GM23338 (cell line): ENCODE results near the gene SLC25A11. TPM values are rescaled to one million over a fixed set of nuclear protein-coding genes. Genes with fewer than 3 reads are reported as not detected.
"Not testable (repeated sequence)": the region's sequence is repeated elsewhere in the genome, so short reads cannot be mapped to it uniquely, and the experiment has no call there.

Experiments
- ATAC-seq: fragments of 200-7000 bp; cut with Tn5 transposase; 3 replicates; pipeline ENCODE4 v1.9.1; 2020
- DNase-seq: peaks from one replicate; pipeline ENCODE4 v3.0.0-alpha.2; 2015; ENCODE audit warnings: low spot score
- H2AFZ ChIP-seq: fragments of 200-600 bp; sonication (generic); 2 replicates; pipeline ENCODE4 v1.8.0; 2016; ENCODE audit warnings: antibody characterized with exemption, mild to moderate bottlenecking, moderate library complexity
- H3F3A ChIP-seq: fragments of 200-600 bp; sonication (generic); replicated peaks from 2 replicates; pipeline ENCODE4 v1.8.0; 2017; ENCODE audit warnings: antibody characterized with exemption, mixed run types, low read depth
- H3K27ac ChIP-seq: fragments of 200-600 bp; sonication (generic); 2 replicates; pipeline ENCODE4 v1.6.1; 2016; ENCODE audit warnings: low read depth
- H3K27me3 ChIP-seq: fragments of 200-600 bp; sonication (generic); 2 replicates; pipeline ENCODE4 v1.8.0; 2016; ENCODE audit warnings: mild to moderate bottlenecking, mixed run types, moderate library complexity; ENCODE audit not compliant: insufficient read depth
- H3K36me3 ChIP-seq: fragments of 200-600 bp; sonication (generic); 2 replicates; pipeline ENCODE4 v1.8.0; 2016; ENCODE audit warnings: mild to moderate bottlenecking; ENCODE audit not compliant: insufficient read depth
- H3K4me1 ChIP-seq: fragments of 200-600 bp; sonication (generic); 2 replicates; pipeline ENCODE4 v1.8.0; 2016; ENCODE audit warnings: mild to moderate bottlenecking, moderate library complexity; ENCODE audit not compliant: insufficient read depth
- H3K4me2 ChIP-seq: fragments of 200-600 bp; sonication (generic); 2 replicates; pipeline ENCODE4 v1.7.1; 2017; ENCODE audit warnings: mixed run types
- H3K4me3 ChIP-seq: fragments of 200-600 bp; sonication (generic); 2 replicates; pipeline ENCODE4 v1.6.1; 2016; ENCODE audit warnings: mixed run types
- H3K79me2 ChIP-seq: fragments of 200-600 bp; sonication (generic); replicated peaks from 2 replicates; pipeline ENCODE4 v1.8.0; 2017; ENCODE audit warnings: mild to moderate bottlenecking; ENCODE audit not compliant: insufficient read depth
- H3K9me2 ChIP-seq: fragments of 200-600 bp; sonication (generic); 2 replicates; pipeline ENCODE4 v1.8.0; 2017; ENCODE audit not compliant: insufficient read depth
- H4K20me1 ChIP-seq: fragments of 200-600 bp; sonication (generic); replicated peaks from 2 replicates; pipeline ENCODE4 v1.8.0; 2017; ENCODE audit warnings: mild to moderate bottlenecking; ENCODE audit not compliant: insufficient read depth
- H3K27ac Mint-ChIP-seq: 2 replicates; pipeline ENCODE4 v1.8.0; 2020; ENCODE audit warnings: inconsistent platforms, mild to moderate bottlenecking, moderate library complexity, mixed read lengths
- H3K27me3 Mint-ChIP-seq: 3 replicates; pipeline ENCODE4 v1.8.0; 2022; ENCODE audit warnings: low read depth, mild to moderate bottlenecking, moderate library complexity, mixed read lengths, inconsistent platforms; ENCODE audit not compliant: insufficient read depth, poor library complexity
- H3K36me3 Mint-ChIP-seq: 3 replicates; pipeline ENCODE4 v1.8.0; 2021; ENCODE audit warnings: low read depth, mild to moderate bottlenecking, inconsistent platforms, moderate library complexity, mixed read lengths
- H3K4me1 Mint-ChIP-seq: 3 replicates; pipeline ENCODE4 v1.8.0; 2020; ENCODE audit warnings: mild to moderate bottlenecking, inconsistent platforms, mixed read lengths
- H3K4me3 Mint-ChIP-seq: 3 replicates; pipeline ENCODE4 v1.8.0; 2021; ENCODE audit warnings: moderate library complexity, mild to moderate bottlenecking, inconsistent platforms, mixed read lengths
- H3K9me3 Mint-ChIP-seq: 3 replicates; pipeline ENCODE4 v1.8.0; 2020; ENCODE audit warnings: moderate library complexity, mild to moderate bottlenecking, inconsistent platforms, mixed read lengths
- CREB1 ChIP-seq: fragments of 250-450 bp; sonication (Bioruptor Pico); IDR thresholded peaks from 2 replicates; pipeline ENCODE4 v1.5.0; 2020; ENCODE audit warnings: low read depth, mild to moderate bottlenecking, moderate library complexity
- CTCF ChIP-seq, 2 experiments: fragments of 200-600 bp in 1 of 2; sonication (generic) in 1 of 2; conservative IDR thresholded peaks; 2 replicates each; pipeline versions ENCODE4 v1.5.1 to v1.6.1; 2016 to 2017; ENCODE audit warnings: antibody characterized with exemption in 2 of 2, low read depth in 2 of 2, mild to moderate bottlenecking in 2 of 2, moderate library complexity in 1 of 2
- EZH2phosphoT487 ChIP-seq: fragments of 200-600 bp; sonication (generic); IDR thresholded peaks from one replicate; pipeline ENCODE4 v1.8.1; 2018; ENCODE audit warnings: antibody characterized with exemption; ENCODE audit not compliant: unreplicated experiment
- NANOG ChIP-seq: IDR thresholded peaks from 2 replicates; pipeline ENCODE4 v1.6.1; 2016; ENCODE audit warnings: antibody characterized with exemption, borderline replicate concordance
- POLR2AphosphoS5 ChIP-seq: IDR thresholded peaks from 2 replicates; pipeline ENCODE4 v1.6.1; 2016; ENCODE audit warnings: antibody characterized with exemption, low read depth
- STAT1 ChIP-seq: IDR thresholded peaks from one replicate; pipeline ENCODE4 v1.6.1; 2016; ENCODE audit warnings: antibody characterized with exemption; ENCODE audit not compliant: unreplicated experiment
- ZNF114 ChIP-seq: fragments of 250-450 bp; sonication (Bioruptor Pico); IDR thresholded peaks from 2 replicates; pipeline ENCODE4 v1.5.0; 2020; ENCODE audit warnings: mild to moderate bottlenecking, moderate library complexity
- ZNF331 ChIP-seq: fragments of 250-450 bp; sonication (Bioruptor Pico); IDR thresholded peaks from 2 replicates; pipeline ENCODE4 v1.5.0; 2020; ENCODE audit warnings: low read depth, mild to moderate bottlenecking, moderate library complexity
- polyA plus RNA-seq: library from polyadenylated mRNA; unstranded; fragments of >200 nt; fragmentation: Nextera tagmentation; extraction: Ambion mirVana; gene quantifications from 2 replicates; pipeline ENCODE4 v1.2.1, GENCODE V29; 2016
- total RNA-seq: library from RNA; depleted of rRNA; stranded (reverse); fragments of >200 nt; shearing (Covaris generic); gene quantifications from 2 replicates; pipeline ENCODE4 v1.2.3, GENCODE V29; 2014

SLC25A11 gene
- total and polyA plus RNA-seq, 2 experiments from 2014 or later: 37.8 to 73.6 TPM

GRCh38 chr17:4908301-4908700 lies 31.5 kb downstream of the SLC25A11 start:
- peak; percentile 56 for ATAC-seq
- Histone ChIP-seq H3K79me2 (no peaks in the 10 kb centered on the region), H3K27me3 (no peaks in the 10 kb centered on the region), H3K27ac (0 out of 2 replicates have a peak overlapping the region, but pooled peaks have one; percentile 42), H3K4me1 (peaks cover 6% of the 10 kb centered on the region), H3K36me3 (no peaks in the 10 kb centered on the region), H4K20me1 (no peaks in the 10 kb centered on the region), H3K9me2 (no peaks in the 10 kb centered on the region), H3F3A (peaks cover 14% of the 10 kb centered on the region), H3K4me2 (peak overlapping the region; percentile 61; the same call in 1 of the 2 replicates), H2AFZ (peak overlapping the region; percentile 70), H3K4me3 (no peak overlapping the region)
- H3K9me3 Mint-ChIP-seq: no peaks in the 10 kb centered on the region
- no peak overlapping the region for H3K27ac Mint-ChIP-seq
- H3K36me3 Mint-ChIP-seq: no peaks in the 10 kb centered on the region
- H3K4me1 Mint-ChIP-seq: peaks cover 5% of the 10 kb centered on the region
- no peak for TF ChIP-seq STAT1
- DNase-seq: peak; percentile 54
- H3K4me3 Mint-ChIP-seq: no peak overlapping the region
- H3K27me3 Mint-ChIP-seq: peaks cover 11% of the 10 kb centered on the region

GRCh38 chr17:4906642-4907041 lies 33.2 kb downstream of the SLC25A11 start:
- H3K79me2 ChIP-seq, H3K4me1 Mint-ChIP-seq, H3K36me3 ChIP-seq, H3K4me3 ChIP-seq, H3K4me3 Mint-ChIP-seq, ATAC-seq, H3K27ac Mint-ChIP-seq, H3K9me2 ChIP-seq, H2AFZ ChIP-seq, H3K4me1 ChIP-seq, H3K27ac ChIP-seq, H3K27me3 ChIP-seq, H3K36me3 Mint-ChIP-seq, H3K9me3 Mint-ChIP-seq, H3K4me2 ChIP-seq, H4K20me1 ChIP-seq, DNase-seq: not testable (repeated sequence)
- peaks cover 11% of the 10 kb centered on the region for H3K27me3 Mint-ChIP-seq
- peaks cover 21% of the 10 kb centered on the region for H3F3A ChIP-seq

- H3K27me3 Mint-ChIP-seq: peaks cover 25% of the 10 kb centered on the region
- Histone ChIP-seq H3K27ac (no peak within 1 kb of the TSS), H3K4me1 (0 out of 2 replicates have a peak, but pooled peaks cover 3% of the 10 kb centered on the region), H3K9me2 (no peaks in the 10 kb centered on the region), H3F3A (peaks cover 35% of the 10 kb centered on the region), H3K79me2 (no peaks in the 10 kb centered on the region), H3K36me3 (no peaks in the 10 kb centered on the region), H3K4me2 (no peak within 1 kb of the TSS), H2AFZ (no peak within 1 kb of the TSS), H3K4me3 (no peak within 1 kb of the TSS), H3K27me3 (peaks cover 9% of the 10 kb centered on the region), H4K20me1 (no peaks in the 10 kb centered on the region)
- H3K36me3 Mint-ChIP-seq: no peaks in the 10 kb centered on the region
- no peaks in the 10 kb centered on the region for H3K9me3 Mint-ChIP-seq
- ATAC-seq (peak; percentile 15), DNase-seq (peak; percentile 96)
- H3K27ac Mint-ChIP-seq: no peak within 1 kb of the TSS
- H3K4me3 Mint-ChIP-seq: no peak within 1 kb of the TSS; the same call in 2 of the 3 replicates
- H3K4me1 Mint-ChIP-seq: peaks cover 15% of the 10 kb centered on the region
- TF ChIP-seq EZH2phosphoT487 (no peak), ZNF331 (CRISPR knock-in tag) (no peak), POLR2AphosphoS5 (no peak), CTCF (conservative IDR thresholded peaks at IDR 0.05; ENCODE audit: low read depth in 2 of 2) (peak; percentile 82 to 92), ZNF114 (CRISPR knock-in tag) (no peak), CREB1 (CRISPR knock-in tag) (0 out of 2 replicates have a peak, but pooled peaks have one; percentile 11), STAT1 (no peak), NANOG (no peak)
Observed at GRCh38 chr17:4903051-4903818, 36.6 kb downstream of the SLC25A11 start, which contains the start of gene CHRNE. Gene CHRNE, minus strand, starts transcription at chr17:4903098. Its CDS starts 35 bp downstream, at chr17:4903063.
